ENCODE measurements around the gene ACYP2.
"Not testable (repeated sequence)": the region's sequence is repeated elsewhere in the genome, so short reads cannot be mapped to it uniquely, and the experiment has no call there.

Gene ACYP2

GRCh38 chr2:54233832-54234649 lies 118.6 kb downstream of the ACYP2 start:
- DNase-seq, result no peak

GRCh38 chr2:54237428-54237827 lies 122.0 kb downstream of the ACYP2 start:
- DNase-seq, result no peak

GRCh38 chr2:54239427-54239826 lies 124.0 kb downstream of the ACYP2 start:
- no peak for DNase-seq

DNA sequence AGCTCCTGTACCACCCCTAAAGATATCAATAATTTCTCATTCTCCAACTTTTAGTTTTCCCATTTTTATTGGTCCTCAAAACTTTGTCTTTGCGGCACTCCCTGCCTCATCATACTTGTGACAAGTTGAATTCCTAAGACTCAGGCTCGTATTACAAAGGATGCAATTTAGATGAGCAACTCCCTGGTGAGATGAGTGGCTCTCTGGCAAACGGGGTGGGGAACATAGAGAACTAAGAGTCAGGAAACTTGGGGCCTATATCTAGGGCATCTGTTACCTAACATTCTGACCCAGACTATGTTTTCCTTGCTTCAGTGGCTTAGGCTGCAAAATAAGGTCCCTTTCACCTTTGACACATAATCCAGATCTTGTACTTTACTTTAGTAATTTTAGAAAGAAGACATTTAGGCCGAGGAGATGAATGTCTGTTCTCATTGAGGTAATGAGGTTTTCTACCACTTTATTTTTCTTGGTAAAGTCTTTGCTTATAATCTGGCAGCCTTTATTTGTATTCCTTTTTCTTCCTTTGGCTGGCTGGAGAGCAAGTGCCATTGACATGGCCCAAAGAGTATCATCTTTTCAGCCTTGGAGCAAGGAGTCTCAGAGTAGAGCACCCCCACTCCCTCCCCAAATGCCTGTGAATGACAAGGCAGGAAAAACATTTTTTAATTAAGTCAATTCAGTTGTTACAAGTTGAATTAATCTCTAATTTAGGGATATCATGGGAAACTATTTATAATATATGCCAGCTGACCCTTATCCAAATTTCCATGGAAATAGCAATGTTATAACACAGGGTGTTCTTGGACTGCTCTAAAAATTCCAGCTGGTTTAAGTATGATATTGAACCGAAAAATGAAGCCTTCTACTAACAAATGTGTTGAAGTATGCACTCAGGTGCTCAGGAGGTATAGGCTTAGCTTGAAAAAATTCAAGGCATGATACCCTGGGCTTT lies 125.4 kb downstream of the ACYP2 start:
- DNase-seq, result no peak

GRCh38 chr2:54247115-54247514 lies 131.7 kb downstream of the ACYP2 start:
- no peak for DNase-seq

DNA sequence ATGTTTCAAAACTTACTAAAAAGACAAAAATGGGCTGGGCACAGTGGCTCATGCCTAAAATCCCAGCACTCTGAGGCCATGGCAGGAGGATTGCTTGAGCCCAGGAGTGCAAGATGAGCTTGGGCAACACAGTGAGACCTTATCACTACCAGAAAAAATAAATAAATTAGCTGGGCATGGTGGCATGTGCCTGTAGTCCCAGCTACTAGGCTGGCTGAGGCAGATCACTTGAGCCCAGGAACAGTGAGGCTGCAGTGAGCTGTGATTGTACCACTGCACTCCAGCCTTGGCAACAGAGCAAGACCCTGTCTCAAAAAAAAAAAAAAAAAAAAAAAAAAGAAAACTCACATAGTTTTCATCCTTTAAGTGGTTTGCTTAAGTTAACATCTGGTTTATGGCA lies 134.2 kb downstream of the ACYP2 start:
- no peak for DNase-seq

DNA sequence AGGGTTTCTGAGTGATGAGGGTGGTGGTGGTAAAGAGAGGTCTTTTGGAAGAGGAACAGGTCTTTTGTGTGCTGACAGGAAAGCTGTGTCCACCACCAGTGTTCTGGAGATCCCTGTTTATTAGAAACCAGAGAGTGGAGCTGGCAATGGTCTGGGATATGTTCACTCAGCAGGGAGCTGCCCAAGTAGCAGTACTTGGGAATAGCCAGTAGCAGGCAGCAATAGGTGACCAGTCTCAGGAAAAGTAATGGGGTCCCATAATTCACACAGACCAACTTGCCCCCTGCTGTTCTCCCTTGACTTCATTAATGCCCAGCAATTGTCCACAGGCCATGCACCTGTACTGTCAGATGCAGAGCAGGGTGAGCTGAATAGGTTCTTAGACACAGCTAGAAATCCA lies 138.8 kb downstream of the ACYP2 start:
- no peak for DNase-seq

- no peak for DNase-seq
Observed at GRCh38 chr2:54255230-54256090, 140.0 kb downstream of the ACYP2 start.

- no peak for DNase-seq
Observed at GRCh38 chr2:54256091-54256694, 140.8 kb downstream of the ACYP2 start, which contains the start of gene TSPYL6. TSS of gene TSPYL6 (minus strand) at chr2:54256229. CDS start at chr2:54256151, 78 bp downstream.

DNA sequence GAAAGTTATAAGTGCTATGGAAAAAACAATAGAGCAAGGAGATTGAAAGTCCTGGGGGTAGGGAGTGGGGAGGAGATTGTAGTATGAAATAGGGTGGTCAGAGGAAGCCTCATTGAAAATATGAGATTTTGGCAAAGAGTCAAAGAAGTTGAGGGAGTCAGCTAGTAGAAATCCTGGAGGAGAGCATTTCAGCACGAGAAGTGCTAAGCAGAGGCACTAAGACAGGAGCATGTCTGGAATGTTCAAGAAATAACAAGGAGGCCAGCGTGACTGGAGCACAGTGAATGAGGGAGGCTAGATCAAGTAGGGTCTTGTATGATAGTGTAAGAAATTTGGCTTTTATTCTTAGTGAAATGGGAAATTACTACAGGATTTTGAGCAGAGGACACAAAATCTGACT lies 142.8 kb downstream of the ACYP2 start:
- DNase-seq, result no peak

DNA sequence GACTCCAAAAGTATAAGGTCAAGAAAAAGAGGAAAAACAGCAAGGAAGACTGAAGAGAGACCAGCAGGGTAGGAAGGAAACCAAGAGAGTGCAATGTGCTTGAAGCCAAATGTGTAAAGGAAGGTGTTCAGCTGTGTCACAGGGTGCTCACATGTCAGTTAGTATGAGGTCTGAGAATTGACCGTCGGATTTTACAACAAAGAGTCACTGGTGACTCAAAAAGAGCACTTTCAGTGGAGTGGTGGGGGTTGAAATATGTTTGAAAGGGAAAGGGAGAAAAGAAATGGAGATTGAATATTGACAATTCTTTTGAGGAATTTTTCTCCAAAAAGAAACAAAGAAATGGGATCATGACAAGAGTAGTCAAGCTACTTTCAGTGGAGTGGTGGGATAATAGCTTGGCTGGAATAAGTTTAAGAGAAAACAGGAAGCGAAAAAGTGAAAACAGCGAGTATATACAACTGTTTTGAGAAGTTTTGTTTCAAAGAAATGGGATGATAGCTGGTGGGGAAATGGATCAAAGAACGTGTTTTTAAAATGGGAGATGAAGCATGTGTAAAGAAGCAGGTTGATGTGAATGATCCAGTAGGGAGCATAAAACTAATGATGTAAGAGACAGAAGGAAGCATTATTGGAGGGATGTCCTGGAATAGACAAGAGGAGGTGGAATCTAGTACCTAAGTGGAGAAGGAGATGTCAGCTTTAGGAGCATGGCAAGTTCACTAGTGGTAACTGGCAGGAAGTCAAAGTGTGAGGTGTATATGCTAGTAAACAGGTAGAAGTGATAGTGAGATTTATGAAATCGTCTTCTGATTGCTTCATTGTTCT lies 144.2 kb downstream of the ACYP2 start:
- DNase-seq, result no peak

GRCh38 chr2:54260241-54260595 lies 144.8 kb downstream of the ACYP2 start:
- DNase-seq, result no peak

GRCh38 chr2:54261537-54261936 lies 146.1 kb downstream of the ACYP2 start:
- no peak for DNase-seq

DNA sequence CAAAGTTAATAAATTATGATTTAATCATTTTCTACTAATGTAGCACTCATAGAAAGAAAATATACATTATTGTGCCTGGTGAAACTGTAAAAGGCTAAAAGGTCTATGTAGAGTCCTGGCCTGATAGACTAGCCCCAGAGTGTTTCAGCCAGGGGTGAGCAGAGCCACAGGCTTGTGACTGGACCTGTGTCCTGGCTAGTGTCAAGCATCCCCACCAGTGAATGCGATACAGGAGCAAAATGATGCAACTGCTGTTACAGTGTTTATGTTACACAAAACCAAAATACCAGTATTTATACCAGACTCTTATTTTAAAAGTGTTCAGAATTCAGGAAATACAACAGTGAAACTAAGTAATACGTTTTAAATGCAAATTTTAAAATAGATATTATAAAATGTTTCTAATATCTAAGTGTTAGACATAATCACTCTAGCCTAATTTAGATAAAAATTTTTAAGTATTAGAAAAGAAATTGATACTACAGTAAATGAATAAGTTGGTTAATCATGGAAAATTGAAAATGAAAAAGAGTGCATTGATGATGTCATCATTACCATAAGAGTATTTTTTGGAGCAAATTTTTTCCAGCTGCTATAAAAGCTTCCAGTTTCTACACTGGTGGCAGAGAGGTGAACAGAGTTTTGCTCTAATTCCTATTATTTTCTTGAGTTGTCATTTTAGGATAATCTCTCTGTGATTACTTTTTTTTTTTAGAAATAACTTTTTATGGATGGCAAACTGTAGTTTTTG lies 146.8 kb downstream of the ACYP2 start:
- DNase-seq, result no peak

GRCh38 chr2:54265081-54265480 lies 149.7 kb downstream of the ACYP2 start:
- not testable (repeated sequence) for DNase-seq

DNA sequence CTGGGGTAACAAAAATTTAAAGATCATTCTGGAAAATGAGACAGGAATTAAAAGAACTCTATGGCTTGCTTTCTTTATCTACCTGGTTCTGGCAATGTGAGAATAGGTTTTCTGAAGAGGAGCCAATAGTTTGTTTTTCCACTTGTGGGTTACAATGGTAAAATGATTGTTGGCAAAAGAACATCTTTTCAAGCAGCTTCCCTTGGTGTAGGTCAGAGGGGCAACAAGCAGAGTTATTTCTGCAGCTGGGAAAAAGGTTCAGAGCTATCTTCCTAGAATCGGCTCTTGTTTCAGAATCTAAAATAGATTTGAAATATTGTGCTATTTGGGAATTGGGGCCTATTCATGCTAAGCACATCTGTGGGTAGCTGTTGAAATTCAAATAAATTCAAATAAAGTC lies 152.2 kb downstream of the ACYP2 start:
- DNase-seq, result no peak

- DNase-seq, result no peak
Observed at GRCh38 chr2:54271189-54271588, 155.8 kb downstream of the ACYP2 start.

GRCh38 chr2:54271843-54272627 lies 156.6 kb downstream of the ACYP2 start:
- no peak for DNase-seq

- DNase-seq, result no peak
Observed at GRCh38 chr2:54274781-54275242, 159.4 kb downstream of the ACYP2 start.

DNA sequence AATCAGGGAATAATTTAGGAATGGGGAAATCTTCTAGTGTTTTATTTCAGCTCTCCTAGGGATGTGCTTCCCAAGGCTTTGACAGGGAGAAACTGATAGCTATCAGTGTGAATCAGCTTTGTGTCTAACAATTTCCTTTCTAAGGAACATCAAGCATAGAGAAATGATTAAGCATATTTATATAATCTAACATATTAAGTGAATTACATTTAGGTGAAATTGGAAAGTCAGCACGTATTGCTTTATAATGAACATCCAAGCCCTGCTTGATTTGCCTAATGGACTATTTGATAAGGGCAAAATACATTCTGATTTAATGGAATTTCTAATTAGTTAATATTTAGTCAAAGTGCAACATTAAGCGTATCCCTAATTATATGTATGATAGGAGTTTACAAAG lies 160.1 kb downstream of the ACYP2 start:
- DNase-seq, result no peak
